OCI-LY3 (cell line): ENCODE data around the gene LAIR1.

Source experiments
- H2AFZ ChIP-seq: fragments of 200-600, 300-600 bp; shearing (Covaris generic); 2 replicates; pipeline ENCODE4 v1.6.0; 2014; ENCODE audit warnings: antibody characterized with exemption, low read depth, low read length
- H3K27ac ChIP-seq: fragments of 200-600, 300-600 bp; sonication (generic); 2 replicates; pipeline ENCODE4 v1.5.1; 2014; ENCODE audit warnings: mild to moderate bottlenecking, low read length, moderate library complexity, mixed read lengths
- H3K27me3 ChIP-seq: fragments of 200-600, 300-600 bp; sonication (generic); 2 replicates; pipeline ENCODE4 v1.6.1; 2014; ENCODE audit warnings: low read depth, low read length, mixed read lengths
- H3K36me3 ChIP-seq: fragments of 200-600, 300-600 bp; sonication (generic); replicated peaks from 2 replicates; pipeline ENCODE3; 2014; ENCODE audit warnings: low read depth, low read length, mixed read lengths
- H3K4me1 ChIP-seq: fragments of 300-600, 200-600 bp; sonication (generic); 2 replicates; pipeline ENCODE4 v1.6.1; 2014; ENCODE audit warnings: low read length, mixed read lengths
- H3K4me2 ChIP-seq: fragments of 200-600, 300-600 bp; sonication (generic); 2 replicates; pipeline ENCODE4 v1.6.1; 2014; ENCODE audit warnings: low read length, mixed read lengths
- H3K4me3 ChIP-seq: fragments of 300-600, 200-600 bp; sonication (generic); 2 replicates; pipeline ENCODE4 v1.5.1; 2014; ENCODE audit warnings: antibody characterized with exemption, mild to moderate bottlenecking, low read length, moderate library complexity
- H3K79me2 ChIP-seq: fragments of 300-600, 200-600 bp; shearing (Covaris generic); 2 replicates; pipeline ENCODE4 v1.6.1; 2014; ENCODE audit warnings: mild to moderate bottlenecking, low read length, mixed read lengths
- H3K9ac ChIP-seq: fragments of 300-600, 200-600 bp; shearing (Covaris generic); 2 replicates; pipeline ENCODE4 v1.6.0; 2014; ENCODE audit warnings: mild to moderate bottlenecking, low read length, moderate library complexity
- H3K9me3 ChIP-seq: fragments of 200-600, 300-600 bp; shearing (Covaris generic); 2 replicates; pipeline ENCODE4 v1.6.1; 2014; ENCODE audit warnings: low read length, mixed read lengths; ENCODE audit not compliant: insufficient read depth
- H4K20me1 ChIP-seq: fragments of 200-600, 300-600 bp; sonication (generic); 2 replicates; pipeline ENCODE4 v1.6.1; 2016; ENCODE audit warnings: low read length, mixed read lengths; ENCODE audit not compliant: insufficient read depth
- EZH2phosphoT487 ChIP-seq: fragments of 200-600 bp; shearing (Covaris generic); IDR thresholded peaks from 2 replicates; pipeline ENCODE4 v1.6.1; 2018; ENCODE audit warnings: antibody characterized with exemption, mixed run types, low read depth
- TF ChIP-seq, protein P1 (sequence below): fragments of 200-600, 300-600 bp; sonication (generic); IDR thresholded peaks from 2 replicates; pipeline ENCODE4 v1.5.1; 2014; ENCODE audit warnings: antibody characterized with exemption, low read length, low read depth

The LAIR1 gene

DNA sequence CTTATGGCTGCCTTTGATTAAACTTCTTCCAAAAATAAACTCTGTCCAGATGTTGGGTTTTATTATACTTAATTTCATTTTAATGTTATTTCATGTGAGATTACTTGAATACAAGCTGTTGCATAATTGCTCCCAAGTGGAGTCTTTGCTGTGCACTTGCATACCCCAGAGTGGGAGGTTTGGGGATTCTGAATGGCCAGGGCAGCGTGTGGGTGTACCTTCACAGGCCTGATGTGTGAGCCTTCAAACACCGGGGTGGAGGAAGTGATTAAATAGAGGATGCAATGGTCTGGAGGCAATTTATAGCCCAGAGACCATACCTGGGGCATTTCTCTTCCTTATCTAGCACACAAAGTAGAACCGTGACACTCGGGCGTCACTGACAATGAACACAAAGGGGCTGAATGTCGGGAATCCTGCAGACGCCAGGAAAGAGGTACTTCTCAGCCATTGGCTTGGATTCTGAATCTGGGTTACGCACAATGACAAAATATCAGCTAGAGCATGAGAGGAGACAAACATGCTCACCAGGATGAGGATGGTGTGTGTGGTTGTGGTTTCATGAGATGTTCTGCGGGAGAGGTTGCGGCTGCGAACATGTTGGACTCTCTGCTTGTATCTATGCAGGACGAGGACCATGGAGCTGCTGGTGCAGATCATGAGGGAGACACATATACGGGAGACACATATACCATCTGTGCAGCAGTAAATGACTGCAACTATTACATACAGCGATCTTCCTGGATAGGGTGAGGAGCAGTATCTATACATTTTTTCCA is 44.6 kb downstream of the LAIR1 start:
- no peaks in the 10 kb centered on the region for H3K79me2 ChIP-seq
- no peak overlapping the region for H3K9ac ChIP-seq
- H2AFZ ChIP-seq = no peak overlapping the region
- no peak for TF ChIP-seq EZH2phosphoT487
- TF ChIP-seq, protein P1, sequence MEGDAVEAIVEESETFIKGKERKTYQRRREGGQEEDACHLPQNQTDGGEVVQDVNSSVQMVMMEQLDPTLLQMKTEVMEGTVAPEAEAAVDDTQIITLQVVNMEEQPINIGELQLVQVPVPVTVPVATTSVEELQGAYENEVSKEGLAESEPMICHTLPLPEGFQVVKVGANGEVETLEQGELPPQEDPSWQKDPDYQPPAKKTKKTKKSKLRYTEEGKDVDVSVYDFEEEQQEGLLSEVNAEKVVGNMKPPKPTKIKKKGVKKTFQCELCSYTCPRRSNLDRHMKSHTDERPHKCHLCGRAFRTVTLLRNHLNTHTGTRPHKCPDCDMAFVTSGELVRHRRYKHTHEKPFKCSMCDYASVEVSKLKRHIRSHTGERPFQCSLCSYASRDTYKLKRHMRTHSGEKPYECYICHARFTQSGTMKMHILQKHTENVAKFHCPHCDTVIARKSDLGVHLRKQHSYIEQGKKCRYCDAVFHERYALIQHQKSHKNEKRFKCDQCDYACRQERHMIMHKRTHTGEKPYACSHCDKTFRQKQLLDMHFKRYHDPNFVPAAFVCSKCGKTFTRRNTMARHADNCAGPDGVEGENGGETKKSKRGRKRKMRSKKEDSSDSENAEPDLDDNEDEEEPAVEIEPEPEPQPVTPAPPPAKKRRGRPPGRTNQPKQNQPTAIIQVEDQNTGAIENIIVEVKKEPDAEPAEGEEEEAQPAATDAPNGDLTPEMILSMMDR = no peak
- H3K4me3 ChIP-seq = no peak overlapping the region
- no peaks in the 10 kb centered on the region for H4K20me1 ChIP-seq
- no peak overlapping the region for H3K27ac ChIP-seq
- H3K27me3 ChIP-seq = peaks cover 49% of the 10 kb centered on the region
- H3K9me3 ChIP-seq = no peaks in the 10 kb centered on the region
- peaks cover 13% of the 10 kb centered on the region for H3K4me1 ChIP-seq
- no peak overlapping the region for H3K4me2 ChIP-seq
- no peaks in the 10 kb centered on the region for H3K36me3 ChIP-seq

DNA sequence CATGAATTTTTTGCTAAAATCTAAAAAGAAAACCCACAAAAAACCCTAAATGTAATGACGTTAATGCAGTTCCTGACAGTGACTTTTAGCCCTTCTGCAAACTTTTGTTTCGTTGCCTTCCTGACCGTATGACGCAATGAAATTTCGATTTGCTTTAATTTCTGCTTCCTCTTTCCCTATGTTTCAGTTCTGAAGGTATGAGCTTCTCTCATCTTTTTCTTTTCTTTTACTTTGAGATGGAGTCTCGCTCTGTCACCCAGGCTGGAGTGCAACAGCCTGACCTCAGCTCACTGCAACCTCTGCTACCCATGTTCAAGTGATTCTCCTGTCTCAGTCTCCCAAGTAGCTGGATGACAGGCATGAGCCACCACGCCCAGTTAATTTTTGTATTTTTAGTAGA is 45.7 kb downstream of the LAIR1 start:
- Histone ChIP-seq H3K36me3 (no peaks in the 10 kb centered on the region), H4K20me1 (no peaks in the 10 kb centered on the region), H3K4me2 (peak overlapping the region; percentile 59), H3K27ac (0 out of 2 replicates have a peak overlapping the region, but pooled peaks have one; percentile 3), H3K9ac (no peak overlapping the region), H3K9me3 (no peaks in the 10 kb centered on the region), H2AFZ (no peak overlapping the region), H3K4me3 (peak overlapping the region; percentile 27), H3K27me3 (peaks cover 48% of the 10 kb centered on the region), H3K79me2 (no peaks in the 10 kb centered on the region), H3K4me1 (peaks cover 13% of the 10 kb centered on the region)
- TF ChIP-seq, protein P1 = no peak
- no peak for TF ChIP-seq EZH2phosphoT487

DNA sequence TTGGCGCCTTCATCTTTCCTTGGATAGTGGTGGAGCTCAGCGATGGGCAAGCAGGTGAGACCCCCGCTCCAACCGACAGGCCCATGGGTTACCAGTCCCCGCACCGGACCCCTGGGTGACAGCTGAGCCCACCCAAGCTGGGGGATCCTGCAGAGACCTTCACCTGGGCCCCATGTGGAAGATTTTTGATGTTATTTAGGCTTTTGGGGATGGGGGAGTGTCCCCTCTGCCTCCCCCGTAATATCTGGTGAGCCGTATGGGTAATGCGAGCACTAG is 46.8 kb downstream of the LAIR1 start:
- no peak for TF ChIP-seq EZH2phosphoT487
- TF ChIP-seq, protein P1 = no peak
- Histone ChIP-seq H3K27me3 (peaks cover 49% of the 10 kb centered on the region), H3K79me2 (no peaks in the 10 kb centered on the region)

DNA sequence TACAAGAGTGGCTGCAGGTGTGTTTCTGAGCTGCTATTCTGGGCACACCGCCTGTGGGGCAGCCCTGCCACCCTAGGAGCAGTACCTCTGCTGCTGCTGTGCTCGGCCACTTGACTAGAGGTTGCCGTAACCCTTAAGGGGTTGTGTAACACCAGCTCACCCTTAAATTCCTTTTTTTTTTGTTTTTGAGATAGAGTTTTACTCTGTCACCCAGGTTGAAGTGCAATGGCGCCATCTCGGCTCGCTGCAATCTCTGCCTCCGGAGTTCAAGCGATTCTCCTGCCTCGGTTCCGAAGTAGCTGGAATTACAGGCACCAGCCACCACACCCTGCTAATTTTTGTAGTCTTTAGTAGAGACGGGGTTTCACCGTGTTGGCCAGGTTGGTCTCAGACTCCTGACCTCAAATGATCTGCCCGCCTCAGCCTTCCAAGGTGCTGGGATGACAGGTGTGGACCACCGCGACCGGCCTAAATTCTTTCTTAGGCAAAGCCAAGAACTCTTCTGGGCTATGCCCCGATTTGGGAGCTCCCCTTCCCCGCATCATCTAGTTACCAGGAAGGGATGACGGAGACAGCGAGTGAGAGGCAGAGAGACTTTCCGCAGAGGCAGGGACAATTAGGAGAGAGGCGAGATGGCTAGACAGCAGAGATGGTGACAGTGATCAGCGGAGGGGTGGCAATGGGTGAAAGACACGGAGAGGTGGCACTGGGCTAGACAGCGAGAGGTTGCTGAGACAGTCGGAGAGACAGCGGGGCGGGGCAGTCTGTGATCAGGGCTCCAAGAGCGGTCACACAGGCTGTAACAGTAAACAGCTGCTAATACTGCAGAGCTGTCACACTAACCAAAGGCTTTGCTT is 47.4 kb downstream of the LAIR1 start:
- no peak overlapping the region for H3K27ac ChIP-seq
- H3K4me1 ChIP-seq = peaks cover 19% of the 10 kb centered on the region
- no peaks in the 10 kb centered on the region for H3K9me3 ChIP-seq
- H3K36me3 ChIP-seq = no peaks in the 10 kb centered on the region
- no peak overlapping the region for H3K9ac ChIP-seq
- no peak overlapping the region for H3K4me2 ChIP-seq
- no peak overlapping the region for H3K4me3 ChIP-seq
- no peak overlapping the region for H2AFZ ChIP-seq
- no peaks in the 10 kb centered on the region for H3K79me2 ChIP-seq
- no peaks in the 10 kb centered on the region for H4K20me1 ChIP-seq
- H3K27me3 ChIP-seq = peaks cover 49% of the 10 kb centered on the region
- no peak for TF ChIP-seq EZH2phosphoT487
- TF ChIP-seq, protein P1 = no peak

More for the DNA sequence above, 46.8 kb downstream of the LAIR1 start:
- Histone ChIP-seq H3K9me3 (no peaks in the 10 kb centered on the region), H3K27ac (no peak overlapping the region), H3K4me1 (peaks cover 14% of the 10 kb centered on the region), H4K20me1 (no peaks in the 10 kb centered on the region), H3K4me3 (no peak overlapping the region), H2AFZ (no peak overlapping the region), H3K36me3 (no peaks in the 10 kb centered on the region), H3K4me2 (no peak overlapping the region), H3K9ac (no peak overlapping the region)
